ENCODE results near the gene TDRKH.

Gene TDRKH

DNA sequence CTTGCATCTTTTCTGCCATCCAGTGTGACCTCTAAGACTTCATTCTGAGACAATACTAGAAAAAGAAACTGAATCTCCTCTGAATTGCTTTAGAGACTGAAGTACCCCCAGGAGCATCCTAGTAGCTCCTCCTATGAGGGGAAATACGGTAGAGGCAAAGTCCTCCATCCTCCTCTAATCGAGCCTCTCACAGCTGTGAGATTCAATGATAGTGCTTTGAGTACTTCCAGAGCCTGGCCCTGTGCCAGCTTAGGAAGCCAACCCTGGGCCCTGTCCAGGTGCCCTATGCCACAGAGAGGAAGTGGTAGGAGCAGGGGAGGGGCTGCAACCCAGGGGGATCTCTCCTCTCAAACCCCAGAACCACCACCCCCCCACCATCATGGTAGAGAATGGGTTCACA is 30.6 kb upstream of the TDRKH start:
- DNase-seq: no peak

DNA sequence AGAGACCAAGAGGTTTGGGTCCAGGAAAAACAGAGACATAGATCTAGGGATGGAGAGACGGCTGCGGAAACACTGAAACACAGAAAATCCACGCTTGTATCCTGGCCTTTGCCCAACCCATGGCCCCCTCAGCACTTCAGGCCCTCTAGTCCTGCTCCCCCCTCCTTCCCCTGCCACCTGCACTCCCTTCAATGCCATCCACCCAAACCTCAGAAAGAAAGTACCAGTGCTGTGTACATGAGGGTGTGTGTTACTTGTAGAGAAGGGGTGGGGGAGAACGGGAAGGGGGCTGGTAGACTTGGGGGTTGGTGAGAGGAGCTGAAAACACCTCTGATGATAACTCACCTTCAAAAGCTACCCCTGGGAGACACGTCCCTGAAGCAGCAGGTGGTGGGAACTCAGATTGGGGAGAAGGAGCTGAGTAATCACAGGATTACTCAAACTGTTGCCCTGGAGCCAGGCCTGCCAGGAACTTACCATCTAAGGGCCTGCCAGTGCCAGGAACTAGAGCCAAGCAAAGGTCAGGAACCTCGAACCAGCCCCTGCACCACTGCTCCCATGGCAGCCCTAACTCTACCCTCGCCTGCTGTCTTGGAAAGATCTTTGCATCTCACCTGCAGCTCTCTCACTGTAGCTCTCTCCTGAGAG is 29.8 kb upstream of the TDRKH start:
- no peak for DNase-seq

DNA sequence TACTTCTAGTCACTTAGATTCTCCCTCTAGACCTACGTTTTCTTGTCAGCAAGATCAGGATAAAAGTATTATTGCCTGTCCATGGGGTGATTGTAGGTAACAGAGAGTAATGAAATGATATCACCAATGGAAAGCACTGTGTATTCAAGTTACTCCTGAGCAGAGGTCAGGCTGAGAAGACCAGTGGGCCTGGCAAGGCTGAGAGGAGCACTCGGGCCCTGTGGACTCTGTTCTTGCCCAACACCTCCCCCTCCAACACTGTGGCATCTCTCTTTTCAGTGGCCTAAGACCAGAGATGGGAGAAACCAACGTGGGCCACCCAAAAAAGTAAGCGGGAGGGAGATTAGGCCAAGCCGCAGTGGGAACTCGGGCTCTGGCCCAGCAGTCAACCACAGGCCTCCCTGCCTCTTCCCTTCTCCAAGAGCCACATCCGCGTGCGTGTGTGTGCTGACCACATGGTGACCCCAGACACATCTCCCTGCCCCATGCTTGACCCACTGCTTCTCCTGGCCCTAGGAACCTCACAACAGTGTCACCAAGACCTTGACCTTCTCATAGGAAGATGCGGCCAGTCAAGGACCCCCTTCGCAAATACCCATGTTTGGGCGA is 29.0 kb upstream of the TDRKH start:
- DNase-seq: no peak

DNA sequence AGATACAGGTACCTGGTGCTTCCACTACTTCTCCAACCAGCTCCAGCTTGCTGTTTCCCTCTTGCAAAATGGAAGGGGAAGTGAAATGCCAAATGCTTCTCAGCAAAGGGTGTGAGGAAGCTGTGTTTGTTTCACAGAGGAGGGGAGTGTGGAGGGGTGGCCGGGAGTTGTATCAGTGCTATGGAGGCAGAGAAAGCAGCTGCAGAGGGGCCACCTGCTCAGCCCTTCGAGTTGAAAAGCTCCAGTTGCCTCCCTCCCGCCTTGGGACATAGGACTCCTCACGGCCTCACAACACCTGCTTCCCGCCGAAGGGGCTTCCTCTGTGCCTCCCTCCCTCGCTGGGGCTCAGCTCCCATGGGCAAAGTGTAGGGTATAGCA is 27.0 kb upstream of the TDRKH start:
- DNase-seq: no peak

DNA sequence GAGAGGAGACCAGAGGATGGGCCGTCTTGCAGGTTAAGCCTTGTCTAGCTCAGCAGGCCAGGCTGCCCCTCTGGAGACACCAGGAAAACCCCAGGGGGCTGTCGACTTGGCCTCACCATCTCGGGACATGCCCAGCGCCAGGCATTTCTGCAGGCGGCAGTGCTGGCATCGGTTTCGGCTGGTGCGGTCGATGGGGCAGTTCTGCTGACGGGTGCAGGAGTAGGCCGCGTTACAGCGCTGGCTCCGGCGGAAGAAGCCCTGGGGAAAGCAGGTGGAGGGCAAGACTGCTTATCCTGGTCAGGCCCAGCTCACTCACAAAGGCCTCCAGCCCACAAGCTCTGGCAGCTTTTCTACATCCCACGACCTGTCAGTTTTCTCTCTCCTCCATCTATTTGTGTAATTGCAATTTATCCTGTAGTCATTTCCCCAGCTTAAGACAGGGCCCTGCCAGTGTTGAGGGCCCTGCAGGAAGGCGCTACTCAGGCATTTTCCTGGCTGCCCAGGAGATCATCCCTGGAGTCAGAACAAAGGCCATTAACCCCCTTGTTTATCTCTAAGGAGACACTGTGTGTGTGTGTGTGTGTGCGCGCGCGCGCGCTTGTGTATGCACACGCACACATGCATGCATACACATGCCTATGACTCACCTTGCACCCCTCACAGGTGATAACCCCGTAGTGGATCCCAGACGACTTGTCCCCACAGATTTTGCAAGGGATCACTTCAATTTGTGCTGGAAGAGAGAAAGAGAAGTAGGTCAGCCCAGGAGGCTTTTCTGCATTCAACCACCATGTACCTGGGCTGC is 26.4 kb upstream of the TDRKH start:
- no peak for DNase-seq

DNA sequence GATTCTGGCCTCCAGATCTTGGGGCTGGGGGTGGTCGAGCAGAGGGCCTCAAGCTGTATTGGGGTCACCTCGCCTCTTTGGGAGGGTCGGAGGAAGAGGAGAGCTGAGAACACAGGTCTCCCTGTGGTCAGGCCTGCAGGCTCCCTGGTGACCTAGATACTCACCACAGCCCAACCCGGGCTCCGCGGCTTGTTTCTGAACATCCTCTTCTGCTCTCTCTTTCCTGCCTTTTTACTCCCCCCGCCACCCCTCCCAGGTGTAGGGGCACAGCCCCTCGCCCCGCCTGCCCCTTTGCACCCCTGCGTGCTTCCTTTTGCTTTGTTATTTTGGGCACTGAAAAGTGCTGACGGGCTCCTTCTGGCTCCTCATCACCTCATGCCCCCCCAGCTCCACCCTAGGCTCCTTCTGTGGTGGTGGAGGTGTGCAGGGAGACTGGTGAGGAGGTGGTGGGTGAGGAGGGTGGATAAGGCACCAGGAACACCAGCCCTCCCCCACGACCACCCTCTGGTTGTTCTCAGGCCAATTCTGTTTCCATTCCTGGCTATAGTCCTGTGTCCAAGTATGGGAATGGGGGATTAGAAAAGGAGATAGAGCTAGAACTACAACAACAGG is 25.5 kb upstream of the TDRKH start:
- DNase-seq: no peak

DNA sequence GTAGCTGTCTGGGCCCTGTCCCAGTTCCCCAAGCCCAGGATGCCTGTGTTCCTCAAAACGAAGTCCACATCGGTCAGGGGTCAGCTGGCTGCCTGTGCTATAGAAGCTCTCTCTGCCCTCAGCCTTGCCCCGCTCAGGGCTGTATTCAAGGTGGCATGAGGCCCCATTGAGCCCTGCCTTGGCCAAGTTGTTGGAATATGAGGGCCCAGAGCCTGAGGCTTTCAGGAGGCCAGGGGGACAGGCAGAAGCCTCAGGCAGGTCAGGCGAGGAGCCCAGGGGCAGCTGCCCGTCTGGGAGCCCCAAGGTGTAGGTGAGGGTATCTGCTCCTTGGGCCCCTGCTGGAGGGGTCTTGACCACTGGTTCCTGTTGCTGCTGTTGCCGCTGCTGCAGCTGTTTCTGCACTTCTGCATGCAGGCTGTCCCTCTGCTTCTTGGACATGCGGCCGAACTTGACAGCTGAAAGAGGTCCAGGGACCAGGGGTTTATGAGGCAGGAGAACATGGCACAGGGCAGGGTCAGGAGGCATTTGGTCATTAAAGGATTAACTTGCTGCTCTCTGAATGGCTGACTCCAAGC is 24.8 kb upstream of the TDRKH start:
- DNase-seq: no peak

DNA sequence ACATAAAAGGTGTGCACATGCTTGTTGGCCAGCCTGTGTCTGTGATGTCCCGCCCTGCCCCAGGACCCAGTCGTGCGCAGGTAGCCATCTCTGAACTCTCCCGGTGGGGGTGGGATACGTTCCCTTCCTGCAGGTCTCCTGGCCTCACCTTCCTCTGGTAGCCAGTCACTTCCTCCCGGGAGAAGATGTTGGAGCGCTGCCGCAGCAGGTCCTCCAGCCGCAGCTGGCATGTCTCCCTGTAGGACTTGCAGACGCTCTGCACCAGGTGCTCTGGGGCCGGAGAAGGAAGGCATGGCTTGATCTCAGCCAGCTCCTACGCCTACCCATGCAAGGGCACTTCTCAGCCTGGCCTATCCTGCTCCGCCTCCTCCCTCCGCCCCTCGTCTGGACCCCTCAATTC is 24.1 kb upstream of the TDRKH start:
- no peak for DNase-seq

DNA sequence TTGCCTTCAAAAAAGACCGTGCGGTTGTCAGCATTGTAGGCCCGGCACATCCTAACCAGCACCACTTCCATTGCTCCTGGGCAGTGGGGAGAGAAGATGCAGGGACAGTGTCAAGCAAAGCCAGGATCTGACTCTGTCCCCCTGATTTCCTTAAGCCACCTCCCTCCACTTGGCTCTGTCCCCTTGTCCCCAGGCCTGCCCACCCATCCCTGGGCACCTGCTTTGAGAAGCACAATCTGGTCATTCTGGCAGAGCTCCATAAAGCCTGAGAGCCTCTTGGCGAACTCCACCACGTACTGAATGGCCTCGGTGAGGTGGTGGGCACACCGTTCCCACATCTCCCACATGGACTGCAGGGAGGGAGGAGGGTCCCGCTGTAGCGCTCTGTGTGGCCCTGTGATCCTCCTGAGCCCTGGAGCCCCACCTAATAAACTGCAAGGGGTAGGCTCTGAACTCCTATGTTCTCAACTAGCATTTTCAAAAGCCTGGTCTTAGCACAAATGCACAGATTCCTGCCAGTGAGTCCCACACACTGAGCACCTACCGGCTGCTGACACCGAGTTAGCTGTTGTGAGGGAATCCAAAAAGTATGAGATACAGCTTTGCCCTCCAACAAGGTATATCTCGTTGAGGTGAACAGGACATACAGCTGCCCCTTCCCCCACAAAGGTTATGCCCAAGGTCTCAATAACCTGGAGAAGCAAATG is 23.1 kb upstream of the TDRKH start:
- no peak for DNase-seq

DNA sequence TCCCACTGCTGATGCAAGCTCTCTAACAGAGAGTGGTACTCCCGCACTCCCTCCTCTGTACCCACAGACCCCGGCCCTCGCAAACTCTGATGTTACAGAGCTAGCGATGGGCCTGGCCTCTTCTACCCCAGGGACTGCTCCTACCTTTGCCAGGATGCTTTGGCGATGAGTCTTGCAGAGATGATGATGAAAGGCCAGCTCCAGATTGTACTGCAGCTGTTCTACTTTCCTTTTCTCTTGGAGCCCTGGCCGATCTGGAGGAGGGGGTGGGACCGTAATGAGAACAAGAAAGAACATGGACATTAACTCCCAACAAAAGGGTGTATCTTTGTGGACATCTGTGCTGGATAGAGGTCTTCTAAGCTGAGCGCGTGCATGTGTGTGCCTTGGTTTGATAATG is 20.9 kb upstream of the TDRKH start:
- DNase-seq: no peak

DNA sequence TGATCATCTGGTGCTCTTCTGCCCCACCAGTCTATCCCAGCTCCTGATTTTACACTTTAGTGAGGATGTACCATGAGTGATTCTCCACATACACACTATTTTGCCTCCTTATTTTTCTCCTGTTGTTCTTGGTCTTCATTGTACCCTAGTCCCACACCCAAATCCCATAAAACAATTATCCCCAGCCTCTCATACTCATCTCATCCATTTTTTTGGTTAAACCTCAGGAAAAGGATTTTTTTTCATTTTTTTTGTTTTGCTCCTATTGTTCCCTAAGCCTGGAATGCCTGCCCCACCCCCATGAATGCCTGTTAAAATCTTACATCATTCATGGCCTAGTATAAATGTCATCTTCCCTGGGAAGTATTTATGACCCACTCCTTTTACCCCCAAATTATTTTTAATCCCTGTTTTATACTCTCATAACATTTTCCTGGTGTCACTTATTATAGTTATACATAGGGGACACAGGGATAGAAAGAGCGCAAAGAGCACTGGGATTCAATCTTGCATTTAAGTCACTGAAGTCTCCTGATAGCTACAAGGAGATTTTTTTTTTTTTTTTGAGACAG is 19.8 kb upstream of the TDRKH start:
- DNase-seq: no peak

DNA sequence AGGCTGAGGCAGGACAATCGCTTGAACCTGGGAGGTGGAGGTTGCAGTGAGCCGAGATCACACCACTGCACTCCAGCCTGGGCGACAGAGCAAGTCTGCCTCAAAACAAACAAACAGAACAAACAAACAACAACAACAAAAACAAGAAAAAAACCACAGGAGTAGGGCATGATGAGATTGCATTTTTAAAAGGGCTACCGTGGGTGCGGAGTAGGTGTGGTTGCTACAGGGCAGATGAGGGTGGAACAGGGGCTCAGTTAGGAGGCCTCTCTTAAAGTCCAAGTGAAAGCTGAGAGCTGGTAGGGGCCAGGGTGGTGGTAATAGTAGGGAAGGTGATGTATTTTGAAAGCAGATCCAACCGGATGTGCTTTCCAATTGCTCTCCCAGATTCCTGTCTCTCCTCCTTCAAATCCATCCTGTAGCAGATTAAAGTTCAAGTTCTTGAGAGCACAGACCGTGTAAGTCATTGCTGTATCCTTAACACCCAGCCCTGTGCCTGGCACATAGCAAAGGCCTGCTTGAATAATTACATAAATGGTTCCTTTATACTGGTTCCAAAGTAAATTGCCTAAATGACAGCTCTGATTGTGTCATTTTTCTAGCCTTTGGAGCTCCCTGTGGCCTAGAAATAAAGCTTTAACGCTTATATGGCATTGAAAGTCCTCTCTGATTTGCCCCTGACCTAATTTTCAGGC is 19.1 kb upstream of the TDRKH start:
- DNase-seq: no peak

DNA sequence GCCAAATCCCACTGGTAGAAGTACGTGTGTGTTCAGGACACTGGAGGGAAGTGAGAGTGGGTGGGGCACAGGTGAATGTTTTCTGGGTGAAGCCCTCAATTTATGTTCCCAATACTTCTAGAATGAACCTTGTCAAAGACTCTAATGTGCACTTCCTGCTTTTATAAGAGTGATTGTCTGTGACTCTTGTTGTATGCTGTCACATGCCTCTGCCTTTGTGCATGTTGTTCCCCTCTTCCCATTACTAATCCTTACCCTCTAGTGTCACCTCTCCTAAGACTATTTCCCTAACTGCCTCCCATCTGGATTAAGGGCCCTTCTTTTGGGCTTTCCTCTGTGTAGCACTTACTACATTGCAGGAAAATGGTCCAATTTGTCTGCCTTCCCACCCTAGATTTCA is 17.5 kb upstream of the TDRKH start:
- no peak for DNase-seq

DNA sequence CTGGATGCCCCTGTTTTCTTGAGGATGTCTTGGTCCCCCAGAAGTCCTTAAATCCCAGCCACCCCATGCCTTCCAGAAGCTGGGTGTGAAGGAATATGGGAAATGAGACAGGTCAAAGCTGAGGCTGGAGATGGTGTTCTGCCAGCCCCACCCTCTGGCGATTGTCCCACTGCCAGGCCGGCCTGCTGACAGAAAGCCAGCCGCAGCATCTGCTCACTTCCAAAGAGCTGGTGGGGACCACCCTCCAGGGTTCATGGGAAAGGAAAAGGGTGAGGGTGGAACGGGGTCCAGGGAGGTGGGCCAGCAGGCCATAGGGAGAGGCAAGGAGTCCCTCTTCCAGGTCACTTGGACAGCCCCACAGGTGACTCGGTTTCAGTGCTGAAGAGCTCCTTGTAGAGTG is 16.8 kb upstream of the TDRKH start:
- DNase-seq: no peak

DNA sequence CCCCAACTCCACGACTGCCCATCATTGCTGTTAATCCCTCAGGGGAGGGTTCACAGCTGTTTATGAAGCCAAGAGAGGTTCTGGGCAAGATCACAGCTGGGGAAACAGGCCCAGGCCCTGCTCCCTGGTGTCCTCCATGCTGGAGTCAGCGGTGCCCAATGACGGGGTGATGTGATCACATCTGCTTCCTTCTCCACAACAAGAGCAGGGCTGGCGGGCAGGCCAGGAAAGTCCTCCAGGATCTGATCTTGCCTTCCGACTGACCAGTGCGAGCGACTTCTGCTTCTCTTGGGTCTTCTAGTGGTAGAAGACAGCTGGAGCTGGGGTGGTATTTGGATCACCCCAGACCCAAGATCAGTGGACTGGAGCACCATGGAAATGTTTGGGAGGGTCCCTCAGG is 15.9 kb upstream of the TDRKH start:
- DNase-seq: no peak

DNA sequence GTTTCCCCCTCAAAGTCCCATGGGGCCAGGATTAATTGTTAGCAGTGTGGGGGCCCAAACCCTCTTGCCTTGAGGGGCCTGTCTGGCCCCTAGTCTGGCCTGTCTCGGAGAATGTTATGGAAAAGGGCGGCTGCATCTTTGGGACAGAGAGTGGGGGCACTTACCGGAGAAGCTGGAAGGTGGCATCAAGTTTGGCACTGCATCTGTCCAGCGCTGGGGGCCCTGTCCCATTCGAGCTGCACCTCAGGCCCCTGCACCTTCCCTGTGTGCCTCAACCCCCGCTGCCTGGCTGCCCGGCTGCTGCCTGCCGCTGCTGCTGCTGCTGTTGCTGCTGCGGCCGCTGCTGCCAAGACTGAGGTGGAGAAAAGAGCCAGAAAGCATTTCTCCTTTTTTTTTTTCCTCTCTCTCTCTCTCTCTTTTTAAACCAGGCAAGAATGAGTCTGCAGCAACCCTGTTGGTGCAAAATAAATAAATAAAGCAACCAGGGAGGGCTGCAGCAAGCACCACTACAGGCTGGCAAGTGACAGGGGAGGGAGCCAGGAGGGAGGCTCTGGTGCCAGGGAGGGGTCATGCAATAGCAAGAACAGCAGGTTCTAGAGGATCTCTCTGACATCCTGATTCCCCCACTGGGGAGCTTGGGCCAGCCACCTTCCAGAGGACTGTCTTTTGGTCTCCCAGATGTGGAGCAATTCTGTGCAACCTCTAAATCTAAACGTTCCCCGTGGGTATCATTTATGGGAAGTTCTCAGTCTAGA is 14.9 kb upstream of the TDRKH start, which contains the start of gene LINGO4:
Gene LINGO4 (minus strand): TSS at position 354 of the 755 bp plus-strand sequence. CDS start 2,715 bp downstream, outside the sequence.
- no peak for DNase-seq

DNA sequence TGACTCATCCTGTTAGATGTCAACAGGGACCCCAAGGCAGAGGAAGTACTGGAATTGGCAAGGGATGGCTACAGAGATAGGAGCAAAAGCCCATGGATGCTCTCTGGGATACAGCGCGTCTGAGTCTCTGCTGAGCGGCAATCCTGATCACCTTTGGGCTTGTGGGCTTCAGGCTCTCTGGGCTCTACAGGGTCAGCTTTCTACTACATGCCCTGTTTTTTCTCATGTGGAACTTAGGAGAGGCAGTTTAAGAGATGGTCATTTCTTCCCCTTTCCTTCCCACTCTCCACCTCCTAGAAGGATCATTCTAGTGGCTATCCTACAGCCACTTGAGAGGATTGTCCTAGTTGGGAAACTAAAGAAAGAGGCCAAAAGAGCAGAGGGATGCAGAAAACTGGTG is 13.6 kb upstream of the TDRKH start:
- no peak for DNase-seq

DNA sequence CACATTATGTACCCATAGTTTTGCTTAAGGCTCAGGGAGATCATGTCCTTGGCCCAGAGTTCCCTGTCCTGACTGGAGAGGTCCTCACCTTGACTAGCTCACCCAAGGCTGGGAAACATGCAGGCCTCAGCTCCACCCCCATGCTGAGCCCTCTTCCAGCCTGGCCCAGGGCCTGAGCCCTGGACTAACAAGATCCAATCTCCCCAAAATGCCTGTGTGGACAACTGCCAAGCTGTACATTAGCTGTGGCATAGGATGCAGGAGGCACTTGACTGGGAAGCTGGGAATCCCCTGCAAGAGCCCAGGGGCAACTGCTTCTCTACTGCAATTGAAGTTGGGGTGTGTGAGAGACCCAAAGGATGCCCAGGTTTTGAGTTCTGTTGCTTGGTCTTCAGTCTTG is 12.9 kb upstream of the TDRKH start:
- DNase-seq: no peak

DNA sequence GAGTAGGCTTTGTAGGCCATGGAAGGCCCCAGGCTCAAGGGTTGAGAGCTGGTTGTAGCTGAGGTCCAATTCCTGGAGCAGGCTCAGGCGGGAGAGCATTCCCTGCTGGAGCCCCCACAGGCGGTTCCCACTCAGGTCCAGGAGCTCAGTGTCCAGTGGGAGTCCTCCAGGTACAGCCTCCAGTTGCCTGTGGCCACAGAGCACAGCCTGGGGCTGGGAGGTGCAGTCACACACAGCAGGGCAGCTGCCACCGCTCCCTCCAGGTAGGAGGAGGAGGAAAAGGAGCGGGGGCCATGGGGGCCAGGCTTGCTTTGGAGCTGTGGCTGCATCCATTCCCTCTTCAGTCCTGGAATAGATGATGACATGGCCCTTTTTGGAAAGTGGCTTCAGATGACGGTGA is 12.1 kb upstream of the TDRKH start:
- no peak for DNase-seq

DNA sequence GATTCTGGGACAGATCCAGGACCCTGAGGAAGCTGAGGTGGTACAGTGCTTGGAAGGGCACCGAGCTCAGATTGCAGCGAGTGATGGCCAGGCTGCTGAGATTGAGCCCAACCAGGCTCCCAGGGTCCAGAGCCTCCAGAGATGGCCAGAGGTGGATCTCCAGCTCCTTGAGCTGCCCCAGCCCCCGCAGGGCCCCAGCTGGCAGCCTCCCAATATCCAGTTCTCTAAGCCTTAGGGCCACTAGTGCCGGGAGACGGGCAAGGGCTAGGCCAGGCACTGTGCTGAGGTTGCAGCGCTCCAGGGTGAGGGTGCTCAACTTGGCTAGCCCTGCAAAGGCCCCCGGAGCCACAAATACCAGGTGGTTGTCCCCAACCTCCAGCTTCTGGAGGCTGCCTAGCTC is 11.5 kb upstream of the TDRKH start:
- DNase-seq: no peak

DNA sequence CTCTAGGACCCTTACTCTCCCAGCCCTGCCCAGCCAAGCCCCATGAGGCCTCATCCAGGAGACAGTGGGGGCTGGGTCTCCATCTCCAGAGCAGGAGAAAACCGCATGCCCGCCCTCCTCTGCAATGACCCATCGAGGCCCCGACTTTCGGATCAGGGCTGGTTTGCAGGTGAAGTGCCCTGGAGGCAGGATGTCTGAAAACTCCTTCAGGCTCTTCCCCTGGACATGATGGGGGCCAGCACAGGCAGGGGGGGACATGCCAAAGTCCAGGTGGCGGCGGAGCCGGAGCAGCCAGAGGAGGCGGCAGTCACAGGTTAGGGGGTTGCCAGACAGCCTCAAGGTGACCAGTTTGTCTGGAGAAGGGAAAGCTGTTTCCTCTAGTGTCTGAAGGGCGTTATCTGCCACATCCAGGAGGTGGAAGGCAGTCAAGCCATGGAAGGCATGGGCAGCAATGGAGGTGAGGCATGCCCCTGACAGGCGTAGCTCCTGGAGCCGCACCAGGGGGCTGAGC is 11.1 kb upstream of the TDRKH start:
- no peak for DNase-seq
